NCI-H345 treated with DMSO at 0.1 percent for 48 hours (cell line): ENCODE results near the gene NPAS3.

Experiments
- DNase-seq: peaks from one replicate; lab custom pipeline; 2025; ENCODE audit not compliant: unreplicated experiment; lab: John Stamatoyannopoulos, UW

NPAS3 gene

GRCh38 chr14:33504246-33505099 lies 565.8 kb downstream of the NPAS3 start:
- DNase-seq: no peak

- DNase-seq: no peak
Measured at GRCh38 chr14:33505266-33505962, 566.7 kb downstream of the NPAS3 start.

GRCh38 chr14:33505963-33506329 lies 567.3 kb downstream of the NPAS3 start:
- no peak for DNase-seq

GRCh38 chr14:33508126-33509062 lies 569.7 kb downstream of the NPAS3 start:
- DNase-seq: no peak

GRCh38 chr14:33509454-33509853 lies 570.8 kb downstream of the NPAS3 start:
- DNase-seq: no peak

GRCh38 chr14:33510063-33510481 lies 571.4 kb downstream of the NPAS3 start:
- no peak for DNase-seq

- DNase-seq: no peak
Measured at GRCh38 chr14:33510991-33511390, 572.3 kb downstream of the NPAS3 start.

- no peak for DNase-seq
Measured at GRCh38 chr14:33511851-33512640, 573.4 kb downstream of the NPAS3 start.

GRCh38 chr14:33515441-33515840 lies 576.8 kb downstream of the NPAS3 start:
- no peak for DNase-seq

- no peak for DNase-seq
Measured at GRCh38 chr14:33515899-33516298, 577.2 kb downstream of the NPAS3 start.

- DNase-seq: no peak
Measured at GRCh38 chr14:33516898-33517436, 578.3 kb downstream of the NPAS3 start.

GRCh38 chr14:33521192-33521591 lies 582.5 kb downstream of the NPAS3 start:
- no peak for DNase-seq

- DNase-seq: no peak
Measured at GRCh38 chr14:33524244-33524643, 585.6 kb downstream of the NPAS3 start.

GRCh38 chr14:33525626-33526025 lies 586.9 kb downstream of the NPAS3 start:
- DNase-seq: no peak

- DNase-seq: no peak
Measured at GRCh38 chr14:33527023-33527634, 588.5 kb downstream of the NPAS3 start.

- no peak for DNase-seq
Measured at GRCh38 chr14:33528655-33529054, 590.0 kb downstream of the NPAS3 start.

- DNase-seq: no peak
Measured at GRCh38 chr14:33529787-33530757, 591.4 kb downstream of the NPAS3 start.

- DNase-seq: no peak
Measured at GRCh38 chr14:33532553-33532952, 593.9 kb downstream of the NPAS3 start.

- no peak for DNase-seq
Measured at GRCh38 chr14:33534104-33534503, 595.4 kb downstream of the NPAS3 start.
